Psoas muscle (tissue), 8 donors: Measurements from ENCODE around the gene SRD5A3. TPM values are rescaled to one million over a fixed set of nuclear protein-coding genes. Genes with fewer than 3 reads are reported as not detected.
"Not testable (repeated sequence)": the region's sequence is repeated elsewhere in the genome, so short reads cannot be mapped to it uniquely, and the experiment has no call there.

ENCODE experiments used
- ATAC-seq, 4 donors: fragments of 200-7000 bp; cut with Tn5 transposase; one replicate each; pipeline ENCODE4 v1.9.1; 2020; ENCODE audit warnings: moderate library complexity in 3 of 4, mild to moderate bottlenecking in 2 of 4
- DNase-seq, 2 donors: peaks; one replicate each; pipeline ENCODE4 v3.0.0-alpha.2; 2020
- H3K27ac ChIP-seq: fragments of 200-600 bp; one replicate; pipeline ENCODE4 v1.8.0; 2022
- H3K27me3 ChIP-seq, 3 donors: fragments of 200-600 bp in 1 of 3; one replicate each; pipeline versions ENCODE4 v1.6.1 to v1.8.0; 2013 to 2022; ENCODE audit warnings: low read length in 2 of 3, mild to moderate bottlenecking in 2 of 3, moderate library complexity in 1 of 3; ENCODE audit not compliant: insufficient read depth in 3 of 3
- H3K36me3 ChIP-seq, 2 donors: fragments of 200-600 bp in 1 of 2; one replicate each; pipeline versions ENCODE4 v1.6.1 to v1.8.0; 2013 to 2022; ENCODE audit warnings: low read depth in 1 of 2, mild to moderate bottlenecking in 1 of 2, moderate library complexity in 1 of 2; ENCODE audit not compliant: insufficient read depth in 1 of 2
- H3K4me1 ChIP-seq: fragments of 200-600 bp; one replicate; pipeline ENCODE4 v1.8.0; 2022
- H3K4me3 ChIP-seq: fragments of 200-600 bp; one replicate; pipeline ENCODE4 v1.8.0; 2022; ENCODE audit warnings: mild to moderate bottlenecking
- H3K9me3 ChIP-seq: fragments of 200-600 bp; one replicate; pipeline ENCODE4 v1.8.0; 2022
- CTCF ChIP-seq: fragments of 200-600 bp; IDR thresholded peaks from one replicate; pipeline ENCODE4 v1.8.0; 2022; ENCODE audit warnings: antibody characterized with exemption
- WGBS, 3 donors: extraction: QIAGEN DNeasy Blood & Tissue Kit; methylation state at CpG; one replicate each; pipeline versions ENCODE4 v1.1.6 to v1.1.7; 2013; 5-methylcytosine and 5-hydroxymethylcytosine counted together
- intact Hi-C, 2 donors: fragments of 100-400 bp; cut with DNase I; formaldehyde crosslinking; loops; one replicate each; pipeline versions ENCODE4 v1.11.0 to v1.14.2; 2022
- polyA plus RNA-seq, 3 donors: library from polyadenylated mRNA; stranded (reverse); fragments of 200-250 nt; gene quantifications; one replicate each; pipeline ENCODE4 v1.2.3, GENCODE V29; 2013
- total RNA-seq, 4 donors: library from RNA; stranded (reverse); fragmentation: NEBNext Ultra II Directional in 2 of 4; extraction: Animal tissue kit (Norgen Biotek cat#: 25700) in 2 of 4; gene quantifications; one replicate each; pipeline versions ENCODE4 v1.2.1 to v1.2.4, GENCODE V29; 2021 to 2023
- donor health status: healthy with polysubstance abuse.
- donor health status: DM: no; HTN: no; CAD: no; lungs with moderate emphysema.
- donor health status: Bipolar disorder and iron deficiency.
- donor health status: healthy.
- donor health status: DM: yes; HTN: yes; CAD: no.
- donor health status: DM: no; HTN: no; CAD: no.
- donor health status: DM: no; HTN: no; CAD: no.
- donor health status: DM: yes; HTN: yes; CAD: no.

The SRD5A3 gene
- total and polyA plus RNA-seq, 7 donors = 2.1 to 8.6 (median 4.0) TPM

GRCh38 chr4:55347610-55348228 lies 1.7 kb downstream of the SRD5A3 start:
- H3K27ac ChIP-seq = peak overlapping the region; percentile 93
- no peaks in the 10 kb centered on the region for H3K9me3 ChIP-seq
- H3K4me3 ChIP-seq = peak overlapping the region; percentile 75
- TF ChIP-seq CTCF = no peak
- no peak for DNase-seq
- 92 to 93% (median 92%) methylated on average over 3 of the region's 3 CpGs for WGBS, 3 donors
- H3K36me3 ChIP-seq = no peaks in the 10 kb centered on the region
- H3K4me1 ChIP-seq = peaks cover 20% of the 10 kb centered on the region
- no peaks in the 10 kb centered on the region for H3K27me3 ChIP-seq
- intact Hi-C loops = loop anchor here (2.0 to 10.0 kb wide), 5 partner anchors 47 to 507 kb away; partner anchors contain the start of genes CLOCK (in 1 of the 2), EXOC1 (in 1 of the 2) and TMEM165 (in 1 of the 2)
- no peak for ATAC-seq

DNA sequence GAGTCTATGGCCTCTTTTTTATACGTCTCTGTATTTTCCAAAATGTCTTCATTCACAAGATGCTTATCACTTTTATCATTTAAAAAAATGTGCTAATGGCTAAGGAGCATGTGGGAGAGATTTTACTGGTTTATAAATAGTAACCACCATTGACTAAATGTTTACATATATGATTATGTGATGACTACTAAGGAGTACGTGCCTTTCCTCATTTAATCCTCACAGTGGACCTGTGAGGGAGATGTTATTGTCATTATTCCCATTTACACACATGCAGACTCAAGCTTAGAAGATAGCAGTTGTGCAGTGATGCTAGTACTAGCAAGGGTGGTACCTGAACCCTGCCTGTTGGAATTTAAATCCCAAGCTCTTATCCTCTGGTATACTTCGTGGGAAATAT lies 2.4 kb downstream of the SRD5A3 start:
- H3K9me3 ChIP-seq = no peaks in the 10 kb centered on the region
- H3K4me3 ChIP-seq = no peak overlapping the region
- no peaks in the 10 kb centered on the region for H3K27me3 ChIP-seq
- ATAC-seq (no peak), DNase-seq (no peak)
- H3K36me3 ChIP-seq = no peaks in the 10 kb centered on the region
- no peak overlapping the region for H3K27ac ChIP-seq
- 77 to 85% (median 79%) methylated on average over 3 of the region's 3 CpGs for WGBS, 3 donors
- no peak for TF ChIP-seq CTCF
- H3K4me1 ChIP-seq = peaks cover 20% of the 10 kb centered on the region
- intact Hi-C loops = loop anchor here (5.0 to 10.0 kb wide), 3 partner anchors 86 to 506 kb away; partner anchors contain the start of gene EXOC1 (in 1 of the 2)

DNA sequence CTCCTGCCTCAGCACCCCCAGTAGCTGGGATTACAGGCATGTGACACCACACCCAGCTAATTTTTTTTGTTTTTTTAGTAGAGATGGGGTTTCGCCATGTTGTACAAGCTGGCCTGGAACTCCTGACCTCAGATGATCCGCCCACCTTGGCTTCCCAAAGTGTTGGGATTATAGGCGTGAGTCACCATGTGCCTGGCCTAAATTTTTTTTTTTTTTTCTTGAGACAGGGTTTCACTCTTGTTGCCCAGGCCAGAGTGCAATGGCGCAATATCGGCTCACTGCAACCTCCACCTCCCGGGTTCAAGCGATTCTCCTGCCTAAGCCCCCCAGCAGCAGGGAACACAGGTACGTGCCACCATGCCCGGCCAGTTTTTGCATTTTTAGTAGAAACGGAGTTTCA lies 4.8 kb downstream of the SRD5A3 start:
- intact Hi-C loops, ATAC-seq, H3K9me3 ChIP-seq, H3K36me3 ChIP-seq, H3K27me3 ChIP-seq, H3K27ac ChIP-seq, H3K4me3 ChIP-seq, DNase-seq: not testable (repeated sequence)
- peaks cover 15% of the 10 kb centered on the region for H3K4me1 ChIP-seq
- 94 to 98% (median 96%) methylated on average over 10 of the region's 10 CpGs for WGBS, 3 donors

- H3K4me3 ChIP-seq = no peak overlapping the region
- ATAC-seq = no peak
- H3K27ac ChIP-seq = no peak overlapping the region
- H3K27me3 ChIP-seq = no peaks in the 10 kb centered on the region
- peaks cover 15% of the 10 kb centered on the region for H3K4me1 ChIP-seq
- intact Hi-C loops = no loop called here
- TF ChIP-seq CTCF = no peak
- DNase-seq = no peak
- H3K36me3 ChIP-seq = peaks cover 0 to 8% of the 10 kb centered on the region in 2 donors
- H3K9me3 ChIP-seq = no peaks in the 10 kb centered on the region
Observed at GRCh38 chr4:55351824-55352223, 5.8 kb downstream of the SRD5A3 start.

- Histone ChIP-seq H3K36me3 (peaks cover 0 to 8% of the 10 kb centered on the region in 2 donors), H3K27me3 (no peaks in the 10 kb centered on the region), H3K4me1 (peaks cover 6% of the 10 kb centered on the region), H3K4me3 (no peak overlapping the region), H3K27ac (no peak overlapping the region), H3K9me3 (no peaks in the 10 kb centered on the region)
- DNase-seq = no peak
- 93 to 100% (median 99%) methylated on average over 2 of the region's 2 CpGs for WGBS, 3 donors
- ATAC-seq = no peak
- no peak for TF ChIP-seq CTCF
- intact Hi-C loops = no loop called here
Observed at GRCh38 chr4:55352726-55353125, 6.7 kb downstream of the SRD5A3 start.

DNA sequence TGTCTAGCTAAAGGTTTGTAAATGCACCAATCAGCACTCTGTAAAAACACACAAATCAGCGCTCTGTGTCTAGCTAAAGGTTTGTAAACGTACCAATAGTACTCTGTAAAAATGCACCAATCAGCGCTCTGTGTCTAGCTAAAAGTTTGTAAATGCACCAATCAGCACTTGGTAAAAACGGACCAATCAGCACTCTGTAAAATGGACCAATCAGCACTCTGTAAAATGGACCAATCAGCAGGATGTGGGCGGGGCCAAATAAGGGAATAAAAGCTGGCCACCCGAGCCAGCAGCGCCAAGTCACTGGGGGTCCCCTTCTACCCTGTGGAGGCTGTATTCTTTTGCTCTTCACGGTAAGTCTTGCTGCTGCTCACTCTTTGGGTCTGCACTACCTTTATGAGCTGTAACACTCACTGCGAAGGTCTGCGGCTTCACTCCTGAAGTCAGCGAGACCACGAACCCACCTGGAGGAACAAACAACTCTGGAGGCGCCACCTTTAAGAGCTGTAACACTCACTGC lies 7.2 kb downstream of the SRD5A3 start:
- H3K4me3 ChIP-seq, H3K27ac ChIP-seq, DNase-seq, ATAC-seq, H3K27me3 ChIP-seq, H3K4me1 ChIP-seq, H3K9me3 ChIP-seq, H3K36me3 ChIP-seq, intact Hi-C loops: not testable (repeated sequence)
- 92 to 97% (median 94%) methylated on average over 13 of the region's 13 CpGs for WGBS, 3 donors
